ENCODE results near the gene C4orf17.

DNA sequence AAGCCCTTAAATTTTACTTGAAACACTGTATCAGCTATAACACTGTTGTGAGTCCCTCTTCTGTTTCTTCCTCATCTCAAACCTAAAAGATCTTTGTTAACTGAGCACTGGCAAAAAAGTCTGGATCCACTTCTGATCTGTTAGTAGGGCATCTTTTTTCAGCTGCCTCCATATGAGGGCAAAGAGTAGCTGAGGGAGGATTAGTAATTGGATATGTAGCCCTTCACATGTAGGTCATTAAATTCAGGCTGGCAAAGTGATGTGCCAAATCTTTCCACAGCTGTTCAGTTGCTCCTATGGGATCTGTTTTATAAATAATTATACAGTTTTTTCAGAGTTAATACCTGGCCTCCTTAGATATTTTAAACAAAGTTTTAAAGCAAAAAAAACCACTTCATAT, 54.1 kb downstream of the C4orf17 start:
- TF ChIP-seq POLR2AphosphoS5 (IDR thresholded peaks at IDR 0.05): no peak
- TF ChIP-seq, protein P1, sequence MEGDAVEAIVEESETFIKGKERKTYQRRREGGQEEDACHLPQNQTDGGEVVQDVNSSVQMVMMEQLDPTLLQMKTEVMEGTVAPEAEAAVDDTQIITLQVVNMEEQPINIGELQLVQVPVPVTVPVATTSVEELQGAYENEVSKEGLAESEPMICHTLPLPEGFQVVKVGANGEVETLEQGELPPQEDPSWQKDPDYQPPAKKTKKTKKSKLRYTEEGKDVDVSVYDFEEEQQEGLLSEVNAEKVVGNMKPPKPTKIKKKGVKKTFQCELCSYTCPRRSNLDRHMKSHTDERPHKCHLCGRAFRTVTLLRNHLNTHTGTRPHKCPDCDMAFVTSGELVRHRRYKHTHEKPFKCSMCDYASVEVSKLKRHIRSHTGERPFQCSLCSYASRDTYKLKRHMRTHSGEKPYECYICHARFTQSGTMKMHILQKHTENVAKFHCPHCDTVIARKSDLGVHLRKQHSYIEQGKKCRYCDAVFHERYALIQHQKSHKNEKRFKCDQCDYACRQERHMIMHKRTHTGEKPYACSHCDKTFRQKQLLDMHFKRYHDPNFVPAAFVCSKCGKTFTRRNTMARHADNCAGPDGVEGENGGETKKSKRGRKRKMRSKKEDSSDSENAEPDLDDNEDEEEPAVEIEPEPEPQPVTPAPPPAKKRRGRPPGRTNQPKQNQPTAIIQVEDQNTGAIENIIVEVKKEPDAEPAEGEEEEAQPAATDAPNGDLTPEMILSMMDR (IDR thresholded peaks at IDR 0.05): no peak

Measured in prostate gland (tissue), 2 donors.